Gastroesophageal sphincter (tissue), 3 donors: ENCODE measurements around the gene MXD4.

Source experiments
- EP300 ChIP-seq: sonication (generic); formaldehyde crosslinking; IDR thresholded peaks from one replicate; pipeline ENCODE4 v1.6.1; 2017; ENCODE audit warnings: antibody characterized with exemption, mild to moderate bottlenecking
- POLR2A ChIP-seq, 2 donors: fragments of 450-650 bp; IDR thresholded peaks; one replicate each; pipeline ENCODE4 v1.6.1; 2017; ENCODE audit warnings: antibody characterized with exemption in 2 of 2, mild to moderate bottlenecking in 2 of 2, moderate library complexity in 1 of 2
- POLR2AphosphoS5 ChIP-seq: sonication (generic); formaldehyde crosslinking; IDR thresholded peaks from one replicate; pipeline ENCODE4 v1.6.1; 2017; ENCODE audit warnings: antibody characterized with exemption
- TF ChIP-seq, protein P1 (sequence below), 4 experiments: fragments of 200-600 bp in 2 of 4; fragments of 450-650 bp in 2 of 4; sonication (generic) in 1 of 4; IDR thresholded peaks; one replicate each; pipeline ENCODE4 v1.5.1; 2017 to 2019; ENCODE audit warnings: antibody characterized with exemption in 4 of 4, mild to moderate bottlenecking in 2 of 4, moderate library complexity in 2 of 4

DNA sequence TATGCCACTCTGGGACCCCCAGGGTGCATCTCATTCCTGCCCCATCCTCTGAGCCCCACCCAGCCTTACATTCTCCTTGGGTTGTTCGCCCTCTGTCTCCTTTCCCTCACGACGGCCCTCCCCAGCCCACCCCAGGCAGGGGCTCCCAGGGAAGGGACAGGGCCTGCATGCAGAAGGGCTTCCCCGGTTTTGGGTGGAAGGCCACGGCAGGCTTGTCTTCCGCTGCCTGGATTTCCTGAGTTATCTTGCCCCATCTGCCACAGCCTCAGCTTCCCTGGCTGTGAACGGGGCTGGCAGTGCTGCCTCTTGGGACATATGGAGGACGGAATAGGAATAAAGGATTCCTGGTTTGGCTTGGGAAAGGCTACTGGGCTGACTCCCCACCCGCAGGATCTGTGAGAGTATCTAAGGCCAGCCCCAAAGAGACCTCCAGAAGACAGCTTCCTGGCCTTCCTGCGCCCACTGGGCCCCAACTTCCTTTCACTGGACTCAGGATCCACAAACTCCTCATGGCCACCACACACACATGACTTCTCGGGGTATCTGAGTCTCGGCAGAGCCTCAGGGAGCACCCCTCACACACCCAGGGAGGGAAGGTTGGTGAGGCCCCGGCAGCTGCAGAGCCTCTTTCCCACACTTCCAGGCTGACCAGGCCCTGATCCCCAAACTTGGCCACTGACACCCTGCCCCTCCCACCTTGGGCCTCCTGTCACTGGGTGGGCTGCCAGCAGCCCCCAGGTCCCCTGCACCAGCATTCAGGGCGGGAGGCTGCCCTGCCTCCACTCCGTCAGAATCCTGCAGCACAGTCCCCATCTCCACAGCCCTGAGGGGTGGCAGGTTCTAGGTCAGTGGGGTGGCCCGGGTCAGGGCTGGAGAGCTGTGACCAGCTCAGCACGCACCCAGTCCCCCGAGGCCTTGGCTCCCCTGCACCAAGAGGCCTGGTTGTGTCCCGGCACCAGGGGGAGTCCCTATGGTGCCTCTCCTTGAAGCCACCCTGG lies 3.5 kb upstream of the MXD4 start:
- TF ChIP-seq, protein P1, sequence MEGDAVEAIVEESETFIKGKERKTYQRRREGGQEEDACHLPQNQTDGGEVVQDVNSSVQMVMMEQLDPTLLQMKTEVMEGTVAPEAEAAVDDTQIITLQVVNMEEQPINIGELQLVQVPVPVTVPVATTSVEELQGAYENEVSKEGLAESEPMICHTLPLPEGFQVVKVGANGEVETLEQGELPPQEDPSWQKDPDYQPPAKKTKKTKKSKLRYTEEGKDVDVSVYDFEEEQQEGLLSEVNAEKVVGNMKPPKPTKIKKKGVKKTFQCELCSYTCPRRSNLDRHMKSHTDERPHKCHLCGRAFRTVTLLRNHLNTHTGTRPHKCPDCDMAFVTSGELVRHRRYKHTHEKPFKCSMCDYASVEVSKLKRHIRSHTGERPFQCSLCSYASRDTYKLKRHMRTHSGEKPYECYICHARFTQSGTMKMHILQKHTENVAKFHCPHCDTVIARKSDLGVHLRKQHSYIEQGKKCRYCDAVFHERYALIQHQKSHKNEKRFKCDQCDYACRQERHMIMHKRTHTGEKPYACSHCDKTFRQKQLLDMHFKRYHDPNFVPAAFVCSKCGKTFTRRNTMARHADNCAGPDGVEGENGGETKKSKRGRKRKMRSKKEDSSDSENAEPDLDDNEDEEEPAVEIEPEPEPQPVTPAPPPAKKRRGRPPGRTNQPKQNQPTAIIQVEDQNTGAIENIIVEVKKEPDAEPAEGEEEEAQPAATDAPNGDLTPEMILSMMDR (IDR thresholded peaks at IDR 0.05), result no peak
- no peak for TF ChIP-seq EP300
- no peak for TF ChIP-seq POLR2A (IDR thresholded peaks at IDR 0.05)
- no peak for TF ChIP-seq POLR2AphosphoS5
